HepG2 (cell line): ENCODE results near the gene RBM26. TPM values are rescaled to one million over a fixed set of nuclear protein-coding genes. Genes with fewer than 3 reads are reported as not detected.

Source experiments
- ATAC-seq: fragments of 200-7000 bp; cut with Tn5 transposase; 3 replicates; pipeline ENCODE4 v1.9.1; 2020; ENCODE audit warnings: mild to moderate bottlenecking, moderate library complexity
- BruUV-seq: library from RNA; stranded (reverse); fragments of 400-500 nt; replicated peaks from 2 replicates; lab custom pipeline; 2021; lab: Mats Ljungman, UMichigan
- CTCF ChIA-PET: fragments of 300-600 bp; formaldehyde crosslinking; extraction: SDS; loops from one replicate; lab custom pipeline; 2021; ENCODE audit warnings: low total read pairs, inconsistent platforms, low intra/inter-chr PET ratio; lab: Yijun Ruan, JAX
- POLR2A ChIA-PET: fragments of 350-600 bp; sonication (Branson Sonifier 250); formaldehyde crosslinking; loops from one replicate; lab custom pipeline; 2020; ENCODE audit warnings: antibody characterized with exemption, inconsistent platforms; lab: Yijun Ruan, JAX
- DNase-seq: peaks from one replicate; pipeline ENCODE4 v3.0.0-alpha.2; 2015; ENCODE audit warnings: low spot score
- FAIRE-seq: peaks from 3 replicates; lab custom pipeline; 2011; peaks lifted over from hg19 to GRCh38; lab: Jason Lieb, UNC
- H2AFZ ChIP-seq: one replicate; pipeline ENCODE4 v1.6.1; 2011; ENCODE audit warnings: low read length, inconsistent platforms
- H3K27ac ChIP-seq: fragments of 300-600 bp; 3 replicates; pipeline ENCODE4 v1.8.0; 2011; ENCODE audit warnings: mixed run types, mild to moderate bottlenecking, mixed read lengths, low read length, inconsistent platforms; ENCODE audit not compliant: insufficient read depth; ENCODE audit errors: extremely low read length
- H3K27me3 ChIP-seq, 2 experiments: fragments of 200-600 bp in 1 of 2; 2 replicates in 1 of 2; 3 replicates in 1 of 2; pipeline versions ENCODE4 v1.6.0 to v1.8.0; 2011; ENCODE audit warnings: low read length in 2 of 2, mild to moderate bottlenecking in 2 of 2, moderate library complexity in 2 of 2, inconsistent platforms in 1 of 2; ENCODE audit not compliant: insufficient read depth in 2 of 2, control insufficient read depth in 1 of 2
- H3K36me3 ChIP-seq, 2 experiments: fragments of 200-600 bp in 1 of 2; replicated peaks in 1 of 2; 2 replicates in 1 of 2; 3 replicates in 1 of 2; pipeline versions ENCODE4 v1.5.1 to v1.8.0; 2011; ENCODE audit warnings: low read length in 2 of 2, inconsistent platforms in 1 of 2; ENCODE audit not compliant: insufficient read depth in 2 of 2, control insufficient read depth in 1 of 2
- H3K4me1 ChIP-seq: 2 replicates; pipeline ENCODE4 v1.5.1; 2012; ENCODE audit warnings: low read length, inconsistent platforms; ENCODE audit not compliant: insufficient read depth
- H3K4me2 ChIP-seq: 2 replicates; pipeline ENCODE4 v1.6.0; 2011; ENCODE audit warnings: low read depth, low read length, inconsistent platforms
- H3K4me3 ChIP-seq, 3 experiments: fragments of 200-600 bp in 1 of 3; sonication (generic), shearing (Covaris generic) in 1 of 3; replicated peaks in 1 of 3; 2 replicates each; pipeline ENCODE4 v1.5.1; 2011 to 2016; ENCODE audit warnings: low read length in 3 of 3, inconsistent platforms in 2 of 3, low read depth in 2 of 3, mild to moderate bottlenecking in 2 of 3, control low read depth in 1 of 3, mixed read lengths in 1 of 3; ENCODE audit not compliant: insufficient read depth in 1 of 3
- H3K79me2 ChIP-seq: one replicate; pipeline ENCODE4 v1.6.1; 2011; ENCODE audit warnings: low read length, inconsistent platforms; ENCODE audit not compliant: insufficient read depth
- H3K9ac ChIP-seq: 2 replicates; pipeline ENCODE4 v1.6.0; 2011; ENCODE audit warnings: mild to moderate bottlenecking, low read depth, low read length, inconsistent platforms; ENCODE audit not compliant: insufficient read depth
- H3K9me3 ChIP-seq: 2 replicates; pipeline ENCODE4 v1.5.1; 2012; ENCODE audit warnings: mild to moderate bottlenecking, low read length
- H4K20me1 ChIP-seq: 2 replicates; pipeline ENCODE4 v1.6.0; 2011; ENCODE audit warnings: inconsistent platforms, mild to moderate bottlenecking, low read length, moderate library complexity; ENCODE audit not compliant: insufficient read depth
- ASH2L ChIP-seq: fragments of 300-600, 200-600 bp; sonication (generic); IDR thresholded peaks from 2 replicates; pipeline ENCODE4 v1.7.0; 2017; ENCODE audit warnings: low read depth, mild to moderate bottlenecking, moderate library complexity, mixed read lengths, low read length; ENCODE audit not compliant: insufficient read length
- FOXM1 ChIP-seq: sonication (generic); formaldehyde crosslinking; IDR thresholded peaks from 2 replicates; pipeline ENCODE4 v1.5.0; 2020; ENCODE audit warnings: missing genetic modification reagents
- GTF2F1 ChIP-seq: fragments of 150-350 bp; IDR thresholded peaks from 2 replicates; pipeline ENCODE4 v1.6.1; 2014; ENCODE audit warnings: low read length
- NFYC ChIP-seq: IDR thresholded peaks from 2 replicates; pipeline ENCODE4 v1.6.1; 2016; ENCODE audit warnings: missing genetic modification reagents, missing compliant biosample characterization
- SNAPC2 ChIP-seq: sonication (generic); formaldehyde crosslinking; IDR thresholded peaks from 2 replicates; pipeline ENCODE4 v1.8.1; 2022; ENCODE audit warnings: mild to moderate bottlenecking, missing genetic modification reagents
- ZNF446 ChIP-seq: sonication (generic); formaldehyde crosslinking; IDR thresholded peaks from 2 replicates; pipeline ENCODE4 v1.5.0; 2020; ENCODE audit warnings: mild to moderate bottlenecking, missing genetic modification reagents
- ZNF530 ChIP-seq: sonication (generic); formaldehyde crosslinking; IDR thresholded peaks from 2 replicates; pipeline ENCODE4 v1.5.0; 2020; ENCODE audit warnings: low read depth, mild to moderate bottlenecking, missing genetic modification reagents
- ZNF768 ChIP-seq: sonication (generic); formaldehyde crosslinking; IDR thresholded peaks from 2 replicates; pipeline ENCODE4 v1.4.0; 2020; ENCODE audit warnings: missing genetic modification reagents
- ZSCAN12 ChIP-seq: sonication (generic); formaldehyde crosslinking; IDR thresholded peaks from 2 replicates; pipeline ENCODE4 v1.9.0; 2021; ENCODE audit warnings: mild to moderate bottlenecking, missing genetic modification reagents
- WGBS: methylation state at CpG from one replicate; pipeline ENCODE4 v1.1.6; 2017; ENCODE audit warnings: low lambda C conversion rate; 5-methylcytosine and 5-hydroxymethylcytosine counted together
- in situ Hi-C: cut with HindIII; loops from 2 replicates; pipeline ENCODE4 v1.10.0; 2017; ENCODE audit warnings: low pct_unique_long_range_greater_than_20kb; ENCODE audit not compliant: extremely low pct_ligation_motif_present
- intact Hi-C: fragments of 100-400 bp; cut with micrococcal nuclease; formaldehyde crosslinking; loops from one replicate; pipeline ENCODE4 v1.10.0; 2022; ENCODE audit not compliant: unreplicated experiment
- polyA plus RNA-seq, 8 experiments: library from polyadenylated mRNA; depleted of rRNA in 3 of 8; stranded (reverse) in 7 of 8; unstranded in 1 of 8; fragments of >200 nt; fragmentation: Illumina TruSeq in 4 of 8; extraction: Trizol in 4 of 8; gene quantifications; 2 replicates each; pipeline versions ENCODE4 v1.2.1 to v1.2.3, GENCODE V29; 2011 to 2016; ENCODE audit warnings: low read depth in 4 of 8, missing spikeins in 1 of 8, mixed read lengths in 1 of 8; ENCODE audit not compliant: insufficient read depth in 1 of 8
- total RNA-seq, 5 experiments: library from RNA; depleted of rRNA; stranded (reverse); fragments of >200 nt; fragmentation: Illumina TruSeq; extraction: Trizol; gene quantifications; 2 replicates each; pipeline ENCODE4 v1.2.3, GENCODE V29; 2016; ENCODE audit warnings: low read depth in 1 of 5
- TF ChIP-seq, protein P1 (sequence below): sonication (generic); formaldehyde crosslinking; IDR thresholded peaks from 2 replicates; pipeline ENCODE4 v1.5.1; 2020; ENCODE audit warnings: missing genetic modification reagents, mild to moderate bottlenecking, borderline replicate concordance
- TF ChIP-seq, protein P2 (sequence below): sonication (generic); formaldehyde crosslinking; IDR thresholded peaks from 2 replicates; pipeline ENCODE4 v1.4.0; 2020; ENCODE audit warnings: mild to moderate bottlenecking, missing genetic modification reagents
- TF ChIP-seq, protein P3 (sequence below): sonication (generic); IDR thresholded peaks from 2 replicates; pipeline ENCODE4 v1.6.1; 2016; ENCODE audit warnings: low read depth, borderline replicate concordance

RBM26 gene
- total and polyA plus RNA-seq, 2 of the 13 experiments (the other 11 are each of a cell fraction or from before 2014, with no cell fraction given), result 19.4 to 34.4 TPM

DNA sequence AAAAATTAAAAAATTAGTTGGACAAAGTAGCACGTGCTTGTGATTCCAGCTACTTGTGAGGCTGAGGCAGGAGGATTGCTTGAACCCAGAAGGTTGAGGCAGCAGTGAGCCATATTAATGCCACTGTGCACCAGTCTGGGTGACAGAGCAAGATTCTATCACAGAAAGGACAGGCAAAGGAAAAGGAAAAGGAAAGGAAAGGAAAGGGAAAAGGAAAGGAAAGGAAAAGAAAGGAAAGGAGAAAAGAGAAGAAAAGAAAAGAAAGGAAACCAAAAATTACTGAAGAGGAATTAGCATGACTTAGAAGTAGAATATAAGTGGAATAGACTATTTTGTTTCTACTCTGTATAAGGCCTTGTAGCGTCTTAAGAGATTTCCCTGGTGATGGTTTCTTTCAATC is 122.3 kb downstream of the RBM26 start:
- no peak for ATAC-seq
- no TSS peak for BruUV-seq
- H3K4me2 ChIP-seq, result no peak overlapping the region
- no peaks in the 10 kb centered on the region for H3K36me3 ChIP-seq
- in situ Hi-C loops (no loop called here), intact Hi-C loops (no loop called here)
- H3K9me3 ChIP-seq, result no peaks in the 10 kb centered on the region
- TF ChIP-seq, protein P1, sequence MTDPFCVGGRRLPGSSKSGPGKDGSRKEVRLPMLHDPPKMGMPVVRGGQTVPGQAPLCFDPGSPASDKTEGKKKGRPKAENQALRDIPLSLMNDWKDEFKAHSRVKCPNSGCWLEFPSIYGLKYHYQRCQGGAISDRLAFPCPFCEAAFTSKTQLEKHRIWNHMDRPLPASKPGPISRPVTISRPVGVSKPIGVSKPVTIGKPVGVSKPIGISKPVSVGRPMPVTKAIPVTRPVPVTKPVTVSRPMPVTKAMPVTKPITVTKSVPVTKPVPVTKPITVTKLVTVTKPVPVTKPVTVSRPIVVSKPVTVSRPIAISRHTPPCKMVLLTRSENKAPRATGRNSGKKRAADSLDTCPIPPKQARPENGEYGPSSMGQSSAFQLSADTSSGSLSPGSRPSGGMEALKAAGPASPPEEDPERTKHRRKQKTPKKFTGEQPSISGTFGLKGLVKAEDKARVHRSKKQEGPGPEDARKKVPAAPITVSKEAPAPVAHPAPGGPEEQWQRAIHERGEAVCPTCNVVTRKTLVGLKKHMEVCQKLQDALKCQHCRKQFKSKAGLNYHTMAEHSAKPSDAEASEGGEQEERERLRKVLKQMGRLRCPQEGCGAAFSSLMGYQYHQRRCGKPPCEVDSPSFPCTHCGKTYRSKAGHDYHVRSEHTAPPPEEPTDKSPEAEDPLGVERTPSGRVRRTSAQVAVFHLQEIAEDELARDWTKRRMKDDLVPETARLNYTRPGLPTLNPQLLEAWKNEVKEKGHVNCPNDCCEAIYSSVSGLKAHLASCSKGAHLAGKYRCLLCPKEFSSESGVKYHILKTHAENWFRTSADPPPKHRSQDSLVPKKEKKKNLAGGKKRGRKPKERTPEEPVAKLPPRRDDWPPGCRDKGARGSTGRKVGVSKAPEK (CRISPR knock-in tag), result no peak
- no peak for TF ChIP-seq FOXM1 (CRISPR knock-in tag)
- no peak for TF ChIP-seq NFYC (CRISPR knock-in tag)
- no peak for TF ChIP-seq ZNF768 (CRISPR knock-in tag)
- no peak for TF ChIP-seq SNAPC2 (CRISPR knock-in tag)
- TF ChIP-seq ZNF530 (CRISPR knock-in tag), result no peak
- no peak for TF ChIP-seq ASH2L
- TF ChIP-seq GTF2F1, result no peak
- TF ChIP-seq ZNF446 (CRISPR knock-in tag), result no peak
- TF ChIP-seq ZSCAN12 (CRISPR knock-in tag), result no peak
- TF ChIP-seq, protein P2, sequence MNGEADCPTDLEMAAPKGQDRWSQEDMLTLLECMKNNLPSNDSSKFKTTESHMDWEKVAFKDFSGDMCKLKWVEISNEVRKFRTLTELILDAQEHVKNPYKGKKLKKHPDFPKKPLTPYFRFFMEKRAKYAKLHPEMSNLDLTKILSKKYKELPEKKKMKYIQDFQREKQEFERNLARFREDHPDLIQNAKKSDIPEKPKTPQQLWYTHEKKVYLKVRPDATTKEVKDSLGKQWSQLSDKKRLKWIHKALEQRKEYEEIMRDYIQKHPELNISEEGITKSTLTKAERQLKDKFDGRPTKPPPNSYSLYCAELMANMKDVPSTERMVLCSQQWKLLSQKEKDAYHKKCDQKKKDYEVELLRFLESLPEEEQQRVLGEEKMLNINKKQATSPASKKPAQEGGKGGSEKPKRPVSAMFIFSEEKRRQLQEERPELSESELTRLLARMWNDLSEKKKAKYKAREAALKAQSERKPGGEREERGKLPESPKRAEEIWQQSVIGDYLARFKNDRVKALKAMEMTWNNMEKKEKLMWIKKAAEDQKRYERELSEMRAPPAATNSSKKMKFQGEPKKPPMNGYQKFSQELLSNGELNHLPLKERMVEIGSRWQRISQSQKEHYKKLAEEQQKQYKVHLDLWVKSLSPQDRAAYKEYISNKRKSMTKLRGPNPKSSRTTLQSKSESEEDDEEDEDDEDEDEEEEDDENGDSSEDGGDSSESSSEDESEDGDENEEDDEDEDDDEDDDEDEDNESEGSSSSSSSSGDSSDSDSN, result no peak
- TF ChIP-seq, protein P3, sequence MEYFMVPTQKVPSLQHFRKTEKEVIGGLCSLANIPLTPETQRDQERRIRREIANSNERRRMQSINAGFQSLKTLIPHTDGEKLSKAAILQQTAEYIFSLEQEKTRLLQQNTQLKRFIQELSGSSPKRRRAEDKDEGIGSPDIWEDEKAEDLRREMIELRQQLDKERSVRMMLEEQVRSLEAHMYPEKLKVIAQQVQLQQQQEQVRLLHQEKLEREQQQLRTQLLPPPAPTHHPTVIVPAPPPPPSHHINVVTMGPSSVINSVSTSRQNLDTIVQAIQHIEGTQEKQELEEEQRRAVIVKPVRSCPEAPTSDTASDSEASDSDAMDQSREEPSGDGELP, result no peak
- 66% methylated on average over 2 of the region's 2 CpGs for WGBS
- no peak overlapping the region for H3K4me3 ChIP-seq
- FAIRE-seq, result no peak
- CTCF ChIA-PET, result no interaction called here
- no peak for DNase-seq
- H3K27ac ChIP-seq, result no peak overlapping the region
- H3K27me3 ChIP-seq, result no peaks in the 10 kb centered on the region
- POLR2A ChIA-PET, result no interaction called here
- H3K4me1 ChIP-seq, result peaks cover 18% of the 10 kb centered on the region
- no peak overlapping the region for H2AFZ ChIP-seq
- no peak overlapping the region for H3K9ac ChIP-seq
- H4K20me1 ChIP-seq, result no peaks in the 10 kb centered on the region
- no peaks in the 10 kb centered on the region for H3K79me2 ChIP-seq
